Measurements from ENCODE around the gene BST2. TPM values are rescaled to one million over a fixed set of nuclear protein-coding genes. Genes with fewer than 3 reads are reported as not detected.
A peak's percentile ranks its signal among the peaks of the same experiment; 100 is the strongest.

Gene BST2
- total and polyA plus RNA-seq, 2 donors from 2014 or later: 89.6 to 250 TPM

GRCh38 chr19:17394891-17395415 is 10.5 kb downstream of the BST2 start:
- Histone ChIP-seq H3K4me1 (ENCODE audit: control insufficient read depth in 2 of 3, insufficient read depth in 2 of 3, low read depth in 1 of 3, low read length in 3 of 3) (peaks cover 0 to 5% (median 4%) of the 10 kb centered on the region in 3 donors), H3K9ac (ENCODE audit: low read length in 3 of 3) (no peak overlapping the region), H3K27ac (ENCODE audit: low read depth in 2 of 2, low read length in 2 of 2) (no peak overlapping the region), H3K36me3 (ENCODE audit: control insufficient read depth in 2 of 3, insufficient read depth in 3 of 3, low read length in 3 of 3) (no peaks in the 10 kb centered on the region), H3K9me3 (ENCODE audit: control insufficient read depth in 2 of 3, insufficient read depth in 1 of 3, low read length in 3 of 3) (no peaks in the 10 kb centered on the region), H3K4me3 (ENCODE audit: low read length in 3 of 3) (no peak overlapping the region), H3K27me3 (ENCODE audit: control insufficient read depth, insufficient read depth, low read length) (no peaks in the 10 kb centered on the region)
- FAIRE-seq (no peak), DNase-seq (peak in 3 of 5 donors; percentile 50 to 75 (median 61))
- intact Hi-C loops (cut with DNase I): no loop called here
- peak; percentile 30 for TF ChIP-seq CTCF (IDR thresholded peaks at IDR 0.05; ENCODE audit: borderline replicate concordance, extremely low read depth, insufficient read depth)

GRCh38 chr19:17393914-17394313 is 11.5 kb downstream of the BST2 start, which contains the start of gene CCDC194:
TSS of gene CCDC194 (minus strand) at chr19:17394196. CDS start at chr19:17394158, 38 bp downstream.
- Histone ChIP-seq H3K9me3 (ENCODE audit: control insufficient read depth in 2 of 3, insufficient read depth in 1 of 3, low read length in 3 of 3) (no peaks in the 10 kb centered on the region), H3K4me3 (ENCODE audit: low read length in 3 of 3) (no peak within 1 kb of the TSS), H3K4me1 (ENCODE audit: control insufficient read depth in 2 of 3, insufficient read depth in 2 of 3, low read depth in 1 of 3, low read length in 3 of 3) (peaks cover 0 to 5% (median 4%) of the 10 kb centered on the region in 3 donors), H3K27ac (ENCODE audit: low read depth in 2 of 2, low read length in 2 of 2) (no peak within 1 kb of the TSS), H3K36me3 (ENCODE audit: control insufficient read depth in 2 of 3, insufficient read depth in 3 of 3, low read length in 3 of 3) (no peaks in the 10 kb centered on the region), H3K27me3 (ENCODE audit: control insufficient read depth, insufficient read depth, low read length) (no peaks in the 10 kb centered on the region), H3K9ac (ENCODE audit: low read length in 3 of 3) (no peak within 1 kb of the TSS)
- intact Hi-C loops (cut with DNase I): no loop called here
- no peak for DNase-seq
- FAIRE-seq: no peak
- no peak for TF ChIP-seq CTCF (IDR thresholded peaks at IDR 0.05; ENCODE audit: borderline replicate concordance, extremely low read depth, insufficient read depth)

GRCh38 chr19:17393002-17393401 is 12.4 kb downstream of the BST2 start:
- no peak for FAIRE-seq
- H3K36me3 ChIP-seq (ENCODE audit: control insufficient read depth in 2 of 3, insufficient read depth in 3 of 3, low read length in 3 of 3): no peaks in the 10 kb centered on the region
- TF ChIP-seq CTCF (IDR thresholded peaks at IDR 0.05; ENCODE audit: borderline replicate concordance, extremely low read depth, insufficient read depth): no peak

More at GRCh38 chr19:17393002-17393401, 12.4 kb downstream of the BST2 start:
- intact Hi-C loops (cut with DNase I): no loop called here
- DNase-seq: no peak
- Histone ChIP-seq H3K27ac (ENCODE audit: low read depth in 2 of 2, low read length in 2 of 2) (no peak overlapping the region), H3K27me3 (ENCODE audit: control insufficient read depth, insufficient read depth, low read length) (no peaks in the 10 kb centered on the region), H3K9ac (ENCODE audit: low read length in 3 of 3) (no peak overlapping the region), H3K4me1 (ENCODE audit: control insufficient read depth in 2 of 3, insufficient read depth in 2 of 3, low read depth in 1 of 3, low read length in 3 of 3) (peaks cover 0 to 5% (median 4%) of the 10 kb centered on the region in 3 donors), H3K9me3 (ENCODE audit: control insufficient read depth in 2 of 3, insufficient read depth in 1 of 3, low read length in 3 of 3) (no peaks in the 10 kb centered on the region), H3K4me3 (ENCODE audit: low read length in 3 of 3) (no peak overlapping the region)
